ENCODE results near the gene PRDM16.

- TF ChIP-seq, protein P1, sequence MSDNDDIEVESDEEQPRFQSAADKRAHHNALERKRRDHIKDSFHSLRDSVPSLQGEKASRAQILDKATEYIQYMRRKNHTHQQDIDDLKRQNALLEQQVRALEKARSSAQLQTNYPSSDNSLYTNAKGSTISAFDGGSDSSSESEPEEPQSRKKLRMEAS (IDR thresholded peaks at IDR 0.05), result no peak
- TF ChIP-seq CTCF (IDR thresholded peaks at IDR 0.05; ENCODE audit: low read depth, low read length, missing input control), result peak; percentile 68
- no peak for TF ChIP-seq TAF1 (conservative IDR thresholded peaks at IDR 0.05)
- no peak for TF ChIP-seq YY1 (IDR thresholded peaks at IDR 0.05)
- TF ChIP-seq, protein P2, sequence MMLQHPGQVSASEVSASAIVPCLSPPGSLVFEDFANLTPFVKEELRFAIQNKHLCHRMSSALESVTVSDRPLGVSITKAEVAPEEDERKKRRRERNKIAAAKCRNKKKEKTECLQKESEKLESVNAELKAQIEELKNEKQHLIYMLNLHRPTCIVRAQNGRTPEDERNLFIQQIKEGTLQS (IDR thresholded peaks at IDR 0.05), result no peak
- TF ChIP-seq JUND (IDR thresholded peaks at IDR 0.05), result no peak
These were observed 2.7 kb upstream of the PRDM16 start for GRCh38 chr1:3066250-3066711.
